Measurements from ENCODE around the gene PNMA6A. TPM values are rescaled to one million over a fixed set of nuclear protein-coding genes. Genes with fewer than 3 reads are reported as not detected.

The PNMA6A gene
- total RNA-seq, 1 donor from 2014 or later: 1.3 TPM

DNA sequence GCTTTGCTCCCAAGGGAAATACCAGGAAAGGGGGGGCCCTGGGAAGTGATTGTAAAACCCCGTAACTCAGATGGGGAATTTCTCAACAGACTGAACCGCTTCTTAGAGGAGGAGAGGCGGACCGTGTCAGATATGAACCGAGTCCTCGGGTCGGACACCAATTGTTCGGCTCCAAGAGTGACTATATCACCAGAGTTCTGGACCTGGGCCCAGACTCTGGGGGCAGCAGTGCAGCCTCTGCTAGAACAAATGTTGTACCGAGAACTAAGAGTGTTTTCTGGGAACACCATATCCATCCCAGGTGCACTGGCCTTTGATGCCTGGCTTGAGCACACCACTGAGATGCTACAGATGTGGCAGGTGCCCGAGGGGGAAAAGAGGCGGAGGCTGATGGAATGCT lies 15.0 kb upstream of the PNMA6A start:
- Mint-ChIP-seq H3K27ac (ENCODE audit: unreplicated experiment) (no peak overlapping the region), H3K27me3 (ENCODE audit: unreplicated experiment) (peaks cover 7% of the 10 kb centered on the region), H3K4me1 (ENCODE audit: unreplicated experiment) (no peaks in the 10 kb centered on the region), H3K9me3 (ENCODE audit: unreplicated experiment) (no peaks in the 10 kb centered on the region), H3K36me3 (ENCODE audit: low read depth, unreplicated experiment) (no peaks in the 10 kb centered on the region), H3K4me3 (ENCODE audit: unreplicated experiment) (no peak overlapping the region)
- no peak for DNase-seq (ENCODE audit: low spot score)
- TF ChIP-seq, protein P1, sequence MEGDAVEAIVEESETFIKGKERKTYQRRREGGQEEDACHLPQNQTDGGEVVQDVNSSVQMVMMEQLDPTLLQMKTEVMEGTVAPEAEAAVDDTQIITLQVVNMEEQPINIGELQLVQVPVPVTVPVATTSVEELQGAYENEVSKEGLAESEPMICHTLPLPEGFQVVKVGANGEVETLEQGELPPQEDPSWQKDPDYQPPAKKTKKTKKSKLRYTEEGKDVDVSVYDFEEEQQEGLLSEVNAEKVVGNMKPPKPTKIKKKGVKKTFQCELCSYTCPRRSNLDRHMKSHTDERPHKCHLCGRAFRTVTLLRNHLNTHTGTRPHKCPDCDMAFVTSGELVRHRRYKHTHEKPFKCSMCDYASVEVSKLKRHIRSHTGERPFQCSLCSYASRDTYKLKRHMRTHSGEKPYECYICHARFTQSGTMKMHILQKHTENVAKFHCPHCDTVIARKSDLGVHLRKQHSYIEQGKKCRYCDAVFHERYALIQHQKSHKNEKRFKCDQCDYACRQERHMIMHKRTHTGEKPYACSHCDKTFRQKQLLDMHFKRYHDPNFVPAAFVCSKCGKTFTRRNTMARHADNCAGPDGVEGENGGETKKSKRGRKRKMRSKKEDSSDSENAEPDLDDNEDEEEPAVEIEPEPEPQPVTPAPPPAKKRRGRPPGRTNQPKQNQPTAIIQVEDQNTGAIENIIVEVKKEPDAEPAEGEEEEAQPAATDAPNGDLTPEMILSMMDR (IDR thresholded peaks at IDR 0.05; ENCODE audit: unreplicated experiment): no peak

DNA sequence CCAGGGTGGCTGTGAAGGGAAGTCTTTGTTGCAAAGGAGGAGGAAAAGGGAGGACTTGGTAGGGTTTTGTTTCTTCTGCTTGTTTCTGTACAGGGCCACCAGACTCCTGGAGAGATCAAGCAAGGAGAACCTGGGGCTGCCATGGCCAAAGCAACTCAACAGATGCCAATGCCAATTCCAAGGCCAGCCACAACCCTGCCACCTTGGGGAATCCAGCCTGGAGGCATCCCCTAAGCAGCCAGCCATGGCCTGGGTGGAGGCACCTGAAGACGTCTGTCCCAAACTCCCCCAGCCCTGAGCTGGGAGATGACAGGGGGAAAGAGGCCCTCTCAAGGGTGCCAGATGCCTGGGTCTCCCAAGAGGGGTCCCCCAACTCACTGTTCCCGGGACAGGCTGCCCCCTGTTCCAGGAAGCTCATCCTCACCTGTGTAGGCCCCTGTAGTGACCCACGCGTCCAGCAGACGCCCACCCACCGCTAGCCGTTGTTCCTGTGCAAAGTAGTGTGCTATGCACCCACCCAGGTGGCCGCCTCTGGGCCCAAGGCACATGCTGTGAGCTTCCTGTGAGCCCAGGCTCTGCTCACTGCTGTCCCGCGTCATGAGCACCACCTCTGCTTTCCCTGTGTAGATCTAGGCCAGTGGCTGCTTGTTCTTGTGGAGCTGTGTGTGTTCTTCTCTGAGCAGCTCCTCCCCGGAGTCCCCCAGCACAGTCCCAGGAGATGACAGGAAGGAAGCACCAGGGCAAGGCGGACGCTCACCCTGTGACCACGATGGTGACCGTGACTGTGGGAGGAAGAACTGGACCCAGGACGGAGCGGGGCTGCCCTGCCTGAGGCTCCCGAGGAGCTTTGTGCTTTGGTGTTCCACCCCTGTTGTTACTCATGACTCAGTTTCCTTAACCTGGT lies 12.8 kb upstream of the PNMA6A start:
- no peaks in the 10 kb centered on the region for H3K36me3 Mint-ChIP-seq (ENCODE audit: low read depth, unreplicated experiment)
- TF ChIP-seq, protein P1 (IDR thresholded peaks at IDR 0.05; ENCODE audit: unreplicated experiment): no peak
- no peak overlapping the region for H3K27ac Mint-ChIP-seq (ENCODE audit: unreplicated experiment)
- no peaks in the 10 kb centered on the region for H3K4me1 Mint-ChIP-seq (ENCODE audit: unreplicated experiment)
- DNase-seq (ENCODE audit: low spot score): no peak
- H3K9me3 Mint-ChIP-seq (ENCODE audit: unreplicated experiment): no peaks in the 10 kb centered on the region
- no peak overlapping the region for H3K4me3 Mint-ChIP-seq (ENCODE audit: unreplicated experiment)
- H3K27me3 Mint-ChIP-seq (ENCODE audit: unreplicated experiment): peaks cover 7% of the 10 kb centered on the region

DNA sequence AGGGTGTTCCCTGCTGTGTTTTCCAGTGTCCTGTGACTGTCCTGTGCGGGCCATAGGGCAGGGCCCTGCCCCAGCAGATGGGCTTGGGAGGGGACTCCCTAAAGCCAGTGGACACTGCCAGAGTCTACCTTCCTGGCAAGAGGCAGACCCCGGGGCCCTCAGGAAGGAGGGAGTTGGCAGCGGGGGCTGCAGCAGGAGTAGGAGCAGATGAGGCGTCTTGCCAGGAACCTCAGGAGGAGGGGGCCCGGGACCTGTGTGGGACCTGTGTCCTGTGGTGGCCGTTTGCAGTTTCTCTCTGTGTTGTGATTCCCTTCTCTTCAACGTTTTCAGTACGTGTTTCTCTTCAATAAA lies 12.2 kb upstream of the PNMA6A start:
- Mint-ChIP-seq H3K36me3 (ENCODE audit: low read depth, unreplicated experiment) (no peaks in the 10 kb centered on the region), H3K9me3 (ENCODE audit: unreplicated experiment) (no peaks in the 10 kb centered on the region), H3K4me1 (ENCODE audit: unreplicated experiment) (no peaks in the 10 kb centered on the region), H3K27me3 (ENCODE audit: unreplicated experiment) (peaks cover 7% of the 10 kb centered on the region), H3K27ac (ENCODE audit: unreplicated experiment) (no peak overlapping the region), H3K4me3 (ENCODE audit: unreplicated experiment) (no peak overlapping the region)
- TF ChIP-seq, protein P1 (IDR thresholded peaks at IDR 0.05; ENCODE audit: unreplicated experiment): no peak
- no peak for DNase-seq (ENCODE audit: low spot score)

DNA sequence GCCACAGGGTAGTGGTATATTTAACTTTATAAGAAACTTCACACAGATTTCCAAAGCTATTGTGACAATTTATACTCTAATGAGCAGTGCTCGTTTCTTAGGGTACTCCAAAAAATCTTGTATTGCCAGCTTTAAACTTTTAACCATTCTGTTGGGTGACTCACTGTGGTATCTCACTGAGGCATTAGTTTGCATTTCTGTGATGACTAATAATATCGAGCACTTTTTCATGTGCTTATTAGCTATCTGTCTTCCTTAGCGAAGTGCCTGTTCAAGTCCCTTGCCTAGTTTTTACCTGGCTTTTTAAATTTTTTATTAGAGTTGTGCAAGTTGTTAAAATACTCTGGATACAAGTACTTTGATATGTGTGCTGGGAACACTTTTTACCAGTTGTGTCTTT lies 10.5 kb upstream of the PNMA6A start:
- no peaks in the 10 kb centered on the region for H3K4me1 Mint-ChIP-seq (ENCODE audit: unreplicated experiment)

DNA sequence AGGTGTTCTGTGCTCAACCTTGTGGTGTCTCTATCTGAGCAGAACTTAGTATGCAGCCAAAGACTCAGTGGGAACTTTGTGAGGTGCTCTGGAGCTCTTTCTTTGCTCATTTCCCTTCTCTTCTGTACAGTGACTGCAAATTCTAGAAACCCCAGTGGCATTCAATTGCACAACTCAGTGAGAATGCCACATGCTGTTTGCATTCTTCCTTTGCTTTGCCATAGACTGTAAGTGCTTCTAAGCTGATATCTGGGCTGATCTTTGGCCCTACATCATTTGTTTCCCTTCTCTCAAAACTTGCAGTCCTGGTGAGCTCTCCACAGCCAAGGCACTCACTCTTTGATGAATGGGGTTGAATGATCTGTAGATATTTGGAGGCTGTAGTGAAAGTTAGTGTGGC lies 8.9 kb upstream of the PNMA6A start:
- TF ChIP-seq, protein P1 (IDR thresholded peaks at IDR 0.05; ENCODE audit: unreplicated experiment): no peak
- no peak for DNase-seq (ENCODE audit: low spot score)
- Mint-ChIP-seq H3K36me3 (ENCODE audit: low read depth, unreplicated experiment) (no peaks in the 10 kb centered on the region), H3K4me3 (ENCODE audit: unreplicated experiment) (no peak overlapping the region), H3K4me1 (ENCODE audit: unreplicated experiment) (no peaks in the 10 kb centered on the region), H3K27me3 (ENCODE audit: unreplicated experiment) (peaks cover 2% of the 10 kb centered on the region), H3K27ac (ENCODE audit: unreplicated experiment) (no peak overlapping the region), H3K9me3 (ENCODE audit: unreplicated experiment) (no peaks in the 10 kb centered on the region)

More for the DNA sequence above, 10.5 kb upstream of the PNMA6A start:
- no peaks in the 10 kb centered on the region for H3K36me3 Mint-ChIP-seq (ENCODE audit: low read depth, unreplicated experiment)
- no peaks in the 10 kb centered on the region for H3K9me3 Mint-ChIP-seq (ENCODE audit: unreplicated experiment)
- peaks cover 6% of the 10 kb centered on the region for H3K27me3 Mint-ChIP-seq (ENCODE audit: unreplicated experiment)
- no peak overlapping the region for H3K4me3 Mint-ChIP-seq (ENCODE audit: unreplicated experiment)
- TF ChIP-seq, protein P1 (IDR thresholded peaks at IDR 0.05; ENCODE audit: unreplicated experiment): no peak
- DNase-seq (ENCODE audit: low spot score): no peak
- no peak overlapping the region for H3K27ac Mint-ChIP-seq (ENCODE audit: unreplicated experiment)
